Nucleus accumbens (tissue), 56 donors: ENCODE measurements around the gene KIAA1586.

Experiments used
- DNase-seq, 56 donors: peaks; one replicate each; lab custom pipeline; 2025; lab: John Stamatoyannopoulos, UW

KIAA1586 gene

DNA sequence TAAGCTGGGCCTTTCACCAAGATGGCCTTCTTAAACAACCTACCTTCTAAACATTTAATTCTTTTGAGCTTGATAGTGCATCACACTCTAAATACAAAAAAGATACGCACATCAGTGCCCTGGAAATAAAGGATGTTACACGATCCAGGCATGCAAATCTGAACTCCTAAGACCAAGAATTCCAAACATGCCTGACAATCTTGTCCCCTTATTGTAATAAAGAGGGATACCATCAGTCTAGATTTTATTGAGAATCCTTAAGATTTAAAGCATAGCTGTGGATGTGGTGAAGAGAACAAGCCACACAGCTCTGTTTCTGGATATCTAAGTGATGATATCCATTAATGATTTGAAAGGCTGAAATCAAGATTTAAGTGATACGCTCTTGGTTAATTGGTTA lies 56.5 kb downstream of the KIAA1586 start:
- DNase-seq = no peak

GRCh38 chr6:57104336-57104735 lies 57.8 kb downstream of the KIAA1586 start:
- no peak for DNase-seq
